Spleen (tissue), 7 donors: ENCODE measurements around the gene CACNA1C.

Experiments used
- CTCF ChIP-seq, 11 experiments: fragments of 200-600 bp in 7 of 11; fragments of 450-650 bp in 4 of 11; sonication (generic) in 4 of 11; IDR thresholded peaks in 8 of 11; conservative IDR thresholded peaks in 3 of 11; 1 replicate in 7 of 11; 2 replicates in 4 of 11; pipeline versions ENCODE4 v1.4.0 to v1.8.0; 2016 to 2021; ENCODE audit warnings: antibody characterized with exemption in 11 of 11, inconsistent platforms in 4 of 11, mild to moderate bottlenecking in 1 of 11
- POLR2A ChIP-seq, 3 donors: fragments of 450-650 bp; IDR thresholded peaks; one replicate each; pipeline ENCODE4 v1.5.1; 2017; ENCODE audit warnings: antibody characterized with exemption in 3 of 3, mild to moderate bottlenecking in 1 of 3
- donor health status: DM: no; HTN: no; CAD: no; lungs with moderate emphysema.
- donor health status: DM: no; HTN: no; CAD: no.
- donor health status: DM: no; HTN: no; CAD: no.

DNA sequence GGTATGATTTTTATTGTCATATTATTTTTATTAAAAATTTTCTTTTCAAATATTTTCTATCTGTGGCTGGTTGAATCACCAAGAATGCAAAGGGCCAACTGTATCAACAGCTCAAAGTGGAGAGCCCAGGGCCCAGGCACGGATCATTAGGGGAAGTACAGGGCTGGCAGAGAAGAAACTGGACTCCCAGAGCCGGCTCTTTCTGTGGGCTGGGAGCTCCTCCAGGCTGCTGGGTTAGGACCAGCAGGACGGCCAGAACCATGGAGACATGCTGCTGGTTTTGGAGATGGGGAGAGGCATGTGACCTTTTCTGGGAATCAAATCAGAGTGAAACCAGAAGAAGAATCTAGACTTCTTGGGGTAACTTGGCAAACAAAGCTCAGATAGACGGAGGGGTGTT lies 220.5 kb downstream of the CACNA1C start:
- TF ChIP-seq CTCF (IDR thresholded peaks at IDR 0.05 in 8 of 11, conservative IDR thresholded peaks at IDR 0.05 in 3 of 11) (peak in 2 of 11 experiments; percentile 24 to 33), POLR2A (IDR thresholded peaks at IDR 0.05) (no peak)
